ENCODE data around the gene VWCE.

VWCE gene

GRCh38 chr11:61303725-61304124, 8.6 kb upstream of the VWCE start:
- TF ChIP-seq CTCF (IDR thresholded peaks at IDR 0.05; ENCODE audit: low read depth, low read length, missing control alignments) = no peak
- in situ Hi-C loops (cut with HindIII; ENCODE audit: low pct_ligation_motif_present, low sequenced_read_pairs) = no loop called here
- no peak for DNase-seq
- H3K27ac ChIP-seq = no peak overlapping the region
- no peak overlapping the region for H3K4me3 ChIP-seq (ENCODE audit: low read depth, low read length)
- H3K27me3 ChIP-seq (replicated peaks) = no peaks in the 10 kb centered on the region
- H3K36me3 ChIP-seq (replicated peaks) = peaks cover 89% of the 10 kb centered on the region

- Histone ChIP-seq H3K4me3 (ENCODE audit: low read depth, low read length) (no peak overlapping the region), H3K27ac (no peak overlapping the region), H3K36me3 (replicated peaks) (peaks cover 79% of the 10 kb centered on the region), H3K27me3 (replicated peaks) (no peaks in the 10 kb centered on the region)
- in situ Hi-C loops (cut with HindIII; ENCODE audit: low pct_ligation_motif_present, low sequenced_read_pairs) = no loop called here
- TF ChIP-seq CTCF (IDR thresholded peaks at IDR 0.05; ENCODE audit: low read depth, low read length, missing control alignments) = no peak
- DNase-seq = no peak
These were observed 7.4 kb upstream of the VWCE start for GRCh38 chr11:61302550-61302949.

- Histone ChIP-seq H3K27ac (no peak overlapping the region), H3K4me3 (ENCODE audit: low read depth, low read length) (no peak overlapping the region), H3K36me3 (replicated peaks) (peaks cover 46% of the 10 kb centered on the region), H3K27me3 (replicated peaks) (no peaks in the 10 kb centered on the region)
- in situ Hi-C loops (cut with HindIII; ENCODE audit: low pct_ligation_motif_present, low sequenced_read_pairs) = no loop called here
- TF ChIP-seq CTCF (IDR thresholded peaks at IDR 0.05; ENCODE audit: low read depth, low read length, missing control alignments) = no peak
- DNase-seq = no peak
These were observed 3.6 kb upstream of the VWCE start for GRCh38 chr11:61298663-61299244.

GRCh38 chr11:61297746-61298145, 2.6 kb upstream of the VWCE start:
- Histone ChIP-seq H3K4me3 (ENCODE audit: low read depth, low read length) (no peak overlapping the region), H3K36me3 (replicated peaks) (peaks cover 38% of the 10 kb centered on the region), H3K27me3 (replicated peaks) (no peaks in the 10 kb centered on the region), H3K27ac (peak overlapping the region; percentile 74)
- in situ Hi-C loops (cut with HindIII; ENCODE audit: low pct_ligation_motif_present, low sequenced_read_pairs) = no loop called here
- TF ChIP-seq CTCF (IDR thresholded peaks at IDR 0.05; ENCODE audit: low read depth, low read length, missing control alignments) = no peak
- peak; percentile 92 for DNase-seq

GRCh38 chr11:61297341-61297740, 2.2 kb upstream of the VWCE start:
- Histone ChIP-seq H3K4me3 (ENCODE audit: low read depth, low read length) (no peak overlapping the region), H3K27me3 (replicated peaks) (no peaks in the 10 kb centered on the region), H3K36me3 (replicated peaks) (peaks cover 34% of the 10 kb centered on the region), H3K27ac (peak overlapping the region; percentile 74)
- TF ChIP-seq CTCF (IDR thresholded peaks at IDR 0.05; ENCODE audit: low read depth, low read length, missing control alignments) = no peak
- DNase-seq = peak; percentile 14
- in situ Hi-C loops (cut with HindIII; ENCODE audit: low pct_ligation_motif_present, low sequenced_read_pairs) = no loop called here

- H3K4me3 ChIP-seq (ENCODE audit: low read depth, low read length) = no peak overlapping the region
- DNase-seq = no peak
- no peaks in the 10 kb centered on the region for H3K27me3 ChIP-seq (replicated peaks)
- H3K36me3 ChIP-seq (replicated peaks) = peaks cover 18% of the 10 kb centered on the region
- H3K27ac ChIP-seq = no peak overlapping the region
- in situ Hi-C loops (cut with HindIII; ENCODE audit: low pct_ligation_motif_present, low sequenced_read_pairs) = no loop called here
- no peak for TF ChIP-seq CTCF (IDR thresholded peaks at IDR 0.05; ENCODE audit: low read depth, low read length, missing control alignments)
These were observed 445 bp upstream of the VWCE start for GRCh38 chr11:61295596-61295926.
